T-helper 1 cell (primary cell): ENCODE data around the gene SPATA31A3.
"Not testable (repeated sequence)": the region's sequence is repeated elsewhere in the genome, so short reads cannot be mapped to it uniquely, and the experiment has no call there.

Source experiments
- DNase-seq, 5 donors: peaks; one replicate each; pipeline ENCODE4 v3.0.0-alpha.2; 2012 to 2020
- total RNA-seq, 4 donors: gene quantifications; one replicate each; lab custom pipeline; 2026; lab: John Stamatoyannopoulos, UW

SPATA31A3 gene
- total RNA-seq: 0 reads per million in 4 donors

GRCh38 chr9:66992450-66992849 is at the start of gene SPATA31A3:
Gene SPATA31A3 (minus strand): TSS chr9:66992550. CDS start chr9:66992521, 29 bp downstream.
- not testable (repeated sequence) for DNase-seq

GRCh38 chr9:66952576-66952975 is 39.8 kb downstream of the SPATA31A3 start:
- DNase-seq: not testable (repeated sequence)

GRCh38 chr9:66942400-66943155 is 49.8 kb downstream of the SPATA31A3 start:
- not testable (repeated sequence) for DNase-seq

- DNase-seq: not testable (repeated sequence)
Measured at GRCh38 chr9:66939878-66940830, 52.2 kb downstream of the SPATA31A3 start.

DNA sequence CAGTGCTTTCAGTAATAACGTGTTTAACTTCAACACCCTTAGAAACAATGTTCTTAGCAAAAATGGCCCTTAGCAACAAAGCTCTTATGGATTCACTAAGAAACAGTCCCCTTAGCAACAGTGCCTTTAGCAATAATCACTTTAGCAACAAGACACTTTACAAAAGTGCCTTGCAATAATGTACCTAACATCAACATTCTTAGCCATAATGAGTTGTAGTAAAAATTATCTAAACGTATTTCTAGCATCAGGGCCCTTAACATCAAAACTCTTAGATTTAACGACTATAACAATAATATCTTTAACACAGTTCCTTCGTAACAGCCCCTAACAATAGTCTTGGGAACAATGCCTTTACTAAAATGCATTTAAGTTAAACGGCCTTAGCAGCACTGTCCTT is 54.0 kb downstream of the SPATA31A3 start:
- not testable (repeated sequence) for DNase-seq

DNA sequence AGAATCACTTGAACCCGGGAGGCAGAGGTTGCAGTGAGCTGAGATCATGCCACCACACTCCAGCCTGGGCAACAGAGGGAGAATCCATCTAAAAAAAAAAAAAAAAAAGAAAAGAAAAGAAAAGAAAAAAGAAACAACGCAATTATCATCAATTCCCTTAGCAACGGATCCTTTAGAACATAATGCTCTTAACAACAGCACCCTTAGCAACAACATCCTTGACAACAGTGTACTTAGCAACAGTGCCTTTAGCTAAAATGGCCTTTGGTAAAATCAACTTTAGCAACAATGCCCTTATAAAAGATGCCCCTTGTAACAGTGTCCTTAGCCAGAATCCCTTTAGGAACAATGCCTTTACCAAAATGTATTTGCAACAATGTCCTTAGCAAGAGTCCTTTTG is 54.7 kb downstream of the SPATA31A3 start:
- not testable (repeated sequence) for DNase-seq
